Astrocyte of the hippocampus (primary cell): Measurements from ENCODE around the gene CARMIL1.

Experiments
- DNase-seq: peaks from one replicate; pipeline ENCODE4 v3.0.0; 2011; ENCODE audit warnings: low read depth, low spot score

Gene CARMIL1

DNA sequence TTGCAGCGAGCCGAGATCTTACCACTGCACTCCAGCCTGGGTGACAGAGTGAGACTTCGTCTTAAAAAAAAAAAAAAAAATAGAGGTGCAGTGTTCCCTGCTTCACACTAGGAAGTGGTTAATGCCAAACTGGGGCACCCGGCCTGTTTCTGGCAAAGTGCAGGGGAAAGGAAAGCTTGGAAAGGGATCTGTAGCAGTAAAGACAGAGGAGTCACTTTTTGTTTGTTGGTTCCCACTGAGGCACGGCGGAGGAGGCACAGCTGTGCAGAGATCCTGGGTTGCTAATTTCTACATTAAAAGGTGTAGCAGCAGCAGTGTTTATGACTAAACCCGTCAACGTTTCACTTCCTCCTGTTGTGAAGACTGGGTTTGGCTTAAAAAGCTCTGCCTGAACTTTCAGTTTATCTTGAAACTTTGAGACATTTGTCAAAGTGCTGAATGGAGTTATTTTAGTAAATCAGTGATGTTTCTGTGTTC lies 125.6 kb downstream of the CARMIL1 start:
- no peak for DNase-seq

DNA sequence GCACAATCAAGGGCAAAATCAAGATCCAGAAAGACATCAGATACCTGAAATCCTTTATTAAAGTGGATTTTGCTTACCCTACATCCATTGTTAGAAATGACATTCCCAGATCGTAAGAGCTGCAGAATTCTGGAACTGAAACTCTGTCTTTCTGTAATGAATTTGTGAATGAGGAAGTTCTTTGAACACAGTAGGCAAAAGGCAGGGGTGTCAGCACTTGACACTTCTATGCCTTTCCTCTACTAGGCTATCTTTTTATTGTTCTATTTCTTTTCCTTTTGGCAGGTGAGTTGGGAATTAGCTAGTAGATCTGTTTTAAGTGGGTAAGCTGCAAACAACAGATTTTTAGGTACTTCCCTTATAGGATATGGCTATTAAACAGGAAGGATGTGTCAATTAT lies 126.3 kb downstream of the CARMIL1 start:
- no peak for DNase-seq

DNA sequence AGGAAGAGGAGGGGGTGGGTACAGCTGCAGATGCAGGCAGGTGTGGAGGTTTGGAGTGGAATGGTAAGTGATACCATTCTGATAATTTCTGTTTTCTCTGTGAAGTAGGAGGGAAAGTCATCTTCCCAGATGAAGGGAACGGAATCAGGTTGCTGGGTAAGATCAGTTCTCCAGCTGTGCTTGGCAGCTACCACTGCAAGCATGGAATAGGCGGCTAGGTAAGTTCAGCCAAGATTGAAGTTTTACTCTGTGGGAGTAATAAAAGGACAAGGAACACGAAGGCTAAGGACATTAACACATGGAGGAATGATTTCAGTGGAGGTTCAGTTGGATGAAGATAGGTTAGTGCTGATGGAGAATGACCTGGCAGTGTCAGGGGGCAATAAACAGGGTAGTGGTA lies 128.3 kb downstream of the CARMIL1 start:
- no peak for DNase-seq

DNA sequence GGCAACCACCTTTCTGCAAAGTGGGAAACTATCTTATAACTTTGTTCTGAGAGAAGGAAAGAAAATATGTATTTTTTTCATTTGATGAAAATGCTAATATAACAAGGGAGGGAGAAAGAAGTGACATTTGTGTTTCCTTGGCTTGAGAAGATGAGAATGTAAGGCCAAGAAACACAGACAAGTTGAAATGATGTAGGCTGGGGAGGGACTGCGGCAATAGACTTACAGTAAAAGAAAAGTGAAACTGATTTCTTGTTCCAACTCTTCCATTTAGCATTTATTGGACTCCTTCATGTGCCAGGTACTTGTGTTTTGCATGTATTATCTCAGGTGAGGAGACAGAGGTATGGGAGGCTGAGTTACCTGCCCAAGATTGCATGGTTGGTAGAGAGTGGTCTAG lies 130.9 kb downstream of the CARMIL1 start:
- DNase-seq = no peak

DNA sequence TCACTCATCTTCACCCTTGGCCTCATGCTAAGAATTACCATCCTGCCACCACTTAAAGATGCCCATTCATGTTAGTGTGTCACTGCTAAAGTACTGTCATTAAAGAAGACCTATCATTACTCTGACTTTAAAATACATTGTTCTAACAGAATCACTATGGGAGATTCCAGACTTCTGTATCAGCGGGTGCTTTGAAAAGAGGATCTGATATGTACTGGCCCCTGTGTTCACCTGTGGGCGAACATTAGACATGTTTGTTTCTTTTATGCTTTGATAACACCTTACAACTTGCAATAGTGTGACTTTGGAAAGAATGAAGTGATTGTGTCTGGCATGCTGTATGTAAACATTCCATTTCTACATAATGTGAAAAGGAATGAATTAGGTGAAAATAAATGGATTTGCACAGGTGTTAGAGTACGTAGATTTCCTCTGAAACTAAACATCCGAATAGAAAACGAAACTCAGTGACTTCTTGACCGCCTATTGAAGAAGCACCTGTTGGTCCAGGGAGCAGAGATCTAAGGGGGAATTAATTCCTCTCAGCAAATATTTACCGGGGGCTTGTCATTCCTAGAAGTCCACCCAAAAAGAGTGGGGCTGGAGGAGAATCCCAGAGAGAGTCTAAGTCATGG lies 132.3 kb downstream of the CARMIL1 start:
- DNase-seq = no peak

DNA sequence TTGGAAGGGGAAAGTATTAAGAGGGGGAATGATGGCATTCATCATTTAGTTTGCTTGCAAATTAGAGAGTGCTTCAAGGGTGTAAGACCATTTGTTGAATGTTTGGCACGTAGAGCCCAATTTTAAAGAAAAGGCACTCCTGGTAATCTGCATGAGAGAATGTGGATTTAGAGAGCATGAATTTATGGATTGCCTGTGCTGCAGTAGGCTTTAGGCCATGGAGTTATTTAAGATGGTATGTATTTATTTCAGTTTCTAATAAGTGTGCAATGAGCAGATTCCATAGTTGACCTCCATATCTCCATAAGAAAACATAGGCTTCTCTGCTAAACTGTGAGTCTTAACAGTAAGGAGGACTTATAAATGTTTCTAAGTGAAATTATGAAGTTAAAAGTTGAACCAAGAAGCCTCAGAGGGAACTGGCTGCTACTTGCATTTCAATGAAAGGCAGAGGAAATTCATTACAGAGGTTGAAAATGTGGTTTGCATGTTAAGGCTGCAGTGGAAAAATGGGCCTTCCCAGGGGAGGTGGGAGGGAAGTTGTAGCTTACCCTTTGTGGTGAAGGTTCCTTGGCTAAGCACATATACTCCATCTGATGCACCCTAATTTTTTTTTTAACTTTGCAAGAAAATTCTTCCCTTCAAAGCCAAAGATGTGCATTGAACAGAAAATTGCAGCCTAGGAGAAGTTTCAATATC lies 134.2 kb downstream of the CARMIL1 start:
- peak; percentile 36 for DNase-seq

DNA sequence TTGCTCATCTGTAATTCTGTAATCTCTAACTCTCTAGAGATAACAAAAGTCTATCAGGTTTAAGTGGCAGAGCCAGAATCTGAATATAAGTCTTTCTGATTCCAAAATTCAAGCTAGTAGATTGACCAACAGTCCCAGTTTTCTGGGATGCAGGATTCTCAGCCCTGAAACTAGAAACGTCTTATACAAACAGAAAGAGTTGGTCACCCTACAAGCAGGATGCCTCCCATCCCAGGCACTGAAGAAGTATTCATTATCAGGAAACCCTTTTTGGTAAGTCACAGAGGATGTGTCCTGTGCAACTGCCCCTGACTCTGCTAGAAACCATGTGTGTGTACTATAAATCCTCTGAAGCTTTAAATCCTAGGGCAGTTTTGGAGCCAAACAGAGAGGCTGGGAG lies 135.0 kb downstream of the CARMIL1 start:
- DNase-seq = no peak

DNA sequence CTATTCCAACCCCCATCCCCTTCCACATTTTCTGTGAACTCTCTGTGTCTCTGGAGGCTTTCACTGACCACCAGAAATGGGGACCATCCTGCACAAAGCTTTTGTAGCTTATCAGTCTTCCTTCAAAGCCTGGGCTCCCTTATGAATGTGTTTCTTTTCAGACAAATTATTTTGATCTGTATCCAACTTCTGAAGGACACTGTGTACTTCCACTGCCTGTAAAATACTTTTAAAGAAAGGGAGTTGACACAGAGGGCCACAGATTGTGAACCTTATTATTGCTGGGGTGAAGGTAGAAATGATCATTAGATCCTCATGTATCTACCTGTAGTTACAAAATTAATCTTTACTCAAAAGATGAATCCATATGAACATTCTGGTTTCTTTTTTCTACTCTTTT lies 135.6 kb downstream of the CARMIL1 start:
- no peak for DNase-seq

DNA sequence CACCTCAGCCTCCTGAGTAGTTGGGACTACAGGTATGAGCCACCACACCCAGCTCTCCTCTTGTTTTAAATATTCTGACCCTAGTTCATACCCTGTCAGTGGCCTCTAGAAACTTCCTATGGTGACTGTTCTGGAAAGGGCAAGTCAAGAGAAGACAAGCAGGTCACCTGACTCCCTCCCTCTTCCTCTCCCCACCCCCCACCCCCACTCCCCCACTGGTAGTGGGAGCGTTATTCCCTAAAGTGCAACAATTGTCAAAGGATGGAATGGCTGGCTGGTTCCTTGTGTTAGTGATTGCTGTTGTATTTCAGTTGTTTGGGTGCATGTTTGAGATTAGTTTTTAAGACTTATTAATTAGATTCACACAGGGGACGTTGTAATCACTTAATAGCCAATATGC lies 136.1 kb downstream of the CARMIL1 start:
- DNase-seq = no peak

DNA sequence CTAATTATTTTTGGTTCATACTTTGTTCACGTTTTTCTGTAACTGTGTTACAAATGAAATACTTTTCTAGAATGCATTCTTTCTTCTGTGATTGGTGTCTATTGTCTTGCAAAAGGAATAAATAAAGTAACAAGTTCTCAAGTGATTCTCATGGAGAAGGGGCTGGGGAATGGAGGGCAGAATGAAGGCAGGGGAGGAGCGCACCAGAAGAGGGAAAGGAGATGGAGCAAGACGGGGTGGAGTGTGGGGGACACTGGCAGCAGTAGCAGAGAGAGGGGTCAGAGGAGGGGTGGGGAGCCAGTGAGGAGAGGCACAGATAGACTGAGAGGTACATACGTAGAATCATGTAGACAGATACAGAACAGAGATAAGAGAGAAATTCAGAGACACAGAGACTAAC lies 136.5 kb downstream of the CARMIL1 start:
- DNase-seq = no peak

DNA sequence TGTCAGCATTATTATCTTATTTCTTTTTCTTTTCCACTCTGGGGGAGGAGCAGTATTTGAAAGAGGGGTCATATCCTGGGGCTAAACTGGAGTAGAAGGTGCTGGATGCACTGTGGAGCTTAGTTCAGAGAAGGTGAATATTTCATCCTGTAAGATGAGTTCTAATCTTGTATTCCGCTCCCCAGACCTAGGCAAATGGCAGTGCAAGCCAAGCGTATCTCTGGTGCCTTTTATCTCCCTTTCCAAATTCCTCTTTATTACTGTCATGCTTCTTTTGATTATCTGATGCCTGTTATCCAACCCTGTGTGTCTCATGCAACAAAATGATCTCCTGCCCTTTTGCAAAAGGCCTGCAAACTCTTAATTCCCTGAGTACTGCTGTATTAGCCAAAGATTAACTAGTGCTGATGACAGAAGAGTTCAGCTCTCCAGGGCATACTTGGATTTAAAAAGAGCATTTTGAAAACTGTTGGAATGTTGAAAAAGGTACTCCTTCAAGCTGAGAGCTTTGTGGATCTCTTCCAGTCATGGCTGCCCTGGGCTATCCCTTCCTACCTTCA lies 138.0 kb downstream of the CARMIL1 start:
- no peak for DNase-seq

DNA sequence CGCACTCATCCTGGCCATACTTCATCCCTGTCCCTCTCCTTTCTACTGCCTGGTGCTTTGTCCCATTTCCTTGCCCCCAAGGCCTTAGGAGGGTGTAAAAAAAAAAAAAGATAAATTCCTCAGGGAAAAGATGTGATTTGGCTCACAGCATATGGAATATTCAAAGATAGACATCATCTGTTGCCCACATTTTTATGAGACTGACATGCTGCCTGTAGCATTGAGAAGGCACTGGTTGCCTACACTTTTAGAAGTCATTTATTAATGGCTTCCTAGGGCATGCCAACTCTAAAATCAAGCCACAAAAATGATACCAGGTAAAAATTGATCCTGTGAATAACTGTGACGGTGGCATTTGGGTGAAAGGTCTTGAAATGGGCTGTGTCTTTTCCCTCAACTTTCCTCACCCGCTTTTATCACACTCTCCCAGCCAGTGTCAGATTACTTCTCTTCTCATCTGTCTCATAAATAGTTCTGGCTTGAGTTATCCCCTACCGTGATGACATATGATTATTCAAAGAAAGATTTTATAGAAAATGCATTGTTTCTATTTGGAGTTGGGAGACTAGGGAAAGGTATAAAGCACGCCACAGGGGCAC lies 139.4 kb downstream of the CARMIL1 start:
- no peak for DNase-seq

DNA sequence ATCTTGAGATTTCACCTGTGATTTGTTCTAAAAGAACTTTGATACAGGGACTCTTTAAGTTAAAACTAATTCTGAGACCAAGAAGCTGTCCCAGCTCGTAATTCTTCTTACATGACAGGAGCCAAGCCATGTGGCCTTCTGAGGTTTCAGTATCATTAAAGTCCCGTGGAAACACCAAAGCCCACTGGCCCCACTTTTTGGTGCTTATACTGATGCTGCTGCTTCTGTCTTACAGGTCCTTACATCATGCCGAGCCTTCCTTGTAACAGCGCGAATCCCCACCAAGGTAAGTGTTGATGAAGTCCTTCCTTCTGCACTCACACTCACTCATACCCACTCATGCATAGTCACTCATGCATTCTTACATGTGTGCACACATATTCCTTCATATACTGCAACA lies 140.7 kb downstream of the CARMIL1 start:
- DNase-seq = no peak

DNA sequence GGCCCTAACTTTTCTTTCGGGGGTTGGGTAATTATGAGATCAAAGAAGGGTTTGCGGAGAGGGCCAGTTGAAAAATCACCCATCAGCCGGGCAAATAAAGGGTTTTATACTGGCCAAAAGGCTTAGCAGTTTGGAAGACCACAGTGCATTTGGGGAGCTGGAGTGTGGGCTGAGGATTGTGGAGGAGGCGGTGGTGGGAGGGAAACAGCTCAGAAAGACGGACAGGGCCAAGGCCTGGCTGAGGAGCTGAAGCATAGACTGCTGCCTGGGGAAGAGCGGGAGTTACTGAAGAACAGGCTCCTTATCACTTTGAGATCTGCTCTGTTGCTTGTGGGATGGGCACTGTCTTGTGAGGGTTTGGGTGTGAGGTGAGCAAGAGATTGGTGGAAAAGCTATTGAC lies 144.2 kb downstream of the CARMIL1 start:
- no peak for DNase-seq

DNA sequence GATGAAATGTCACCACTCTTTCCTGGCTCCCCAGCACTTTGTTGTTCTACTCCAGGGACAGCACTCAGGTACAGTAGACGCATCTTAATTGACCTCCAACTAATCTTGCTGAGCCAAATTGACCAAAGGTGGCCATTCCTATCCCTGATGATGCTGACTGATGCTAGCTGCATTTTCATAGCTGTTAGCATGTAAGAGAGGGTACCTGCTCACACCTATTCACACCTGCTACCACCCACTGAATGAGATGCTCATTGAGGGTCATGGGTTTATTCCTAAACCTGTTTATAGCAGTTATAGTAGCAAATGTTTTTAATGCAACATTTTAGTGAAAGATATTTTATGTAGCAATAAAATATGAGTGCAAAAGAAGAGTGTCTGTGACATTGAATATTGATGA lies 145.1 kb downstream of the CARMIL1 start:
- no peak for DNase-seq

DNA sequence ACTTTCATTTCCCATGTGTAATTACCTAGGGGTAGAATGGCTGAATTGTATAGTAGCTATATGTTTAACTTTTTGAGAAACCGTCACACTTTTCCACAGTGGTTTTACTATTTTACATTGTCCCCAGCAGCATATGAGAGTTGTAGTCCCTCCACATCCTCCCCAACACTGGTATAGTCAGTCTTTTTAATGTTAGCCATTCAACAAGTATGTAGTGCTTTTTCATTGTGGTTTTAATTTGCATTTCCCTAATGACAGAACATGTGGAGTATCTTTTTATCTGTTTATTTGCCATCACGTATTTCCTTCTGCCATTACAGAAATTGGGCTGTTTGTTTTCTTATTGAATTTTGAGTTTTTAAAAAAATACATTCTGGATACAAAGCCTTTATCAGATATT lies 148.4 kb downstream of the CARMIL1 start:
- no peak for DNase-seq

DNA sequence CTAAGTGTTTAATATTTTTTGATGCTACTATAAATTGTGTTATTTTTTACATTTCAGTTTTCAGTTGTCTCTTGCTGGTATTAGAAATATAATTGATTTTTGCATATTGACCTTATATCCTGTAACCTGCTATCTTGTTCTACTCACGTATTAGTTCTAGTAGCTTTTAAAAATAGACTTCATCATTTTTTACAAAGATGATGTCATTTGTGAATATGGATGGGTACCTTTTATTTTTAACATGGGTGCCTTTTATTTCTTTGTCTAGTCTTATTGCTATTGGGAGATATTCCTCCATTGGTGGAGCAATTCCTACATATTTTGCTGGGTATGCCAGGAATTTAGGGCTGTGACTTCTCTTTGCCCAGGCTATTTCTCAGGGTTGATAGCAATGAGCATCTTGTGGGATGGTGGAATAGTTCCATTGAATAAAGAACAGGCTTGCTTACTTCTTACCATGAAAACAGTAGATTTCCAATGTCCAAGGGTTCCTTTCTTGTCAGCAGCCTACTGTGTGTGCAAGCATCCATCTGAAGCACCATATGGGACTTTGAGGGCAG lies 149.7 kb downstream of the CARMIL1 start:
- no peak for DNase-seq

DNA sequence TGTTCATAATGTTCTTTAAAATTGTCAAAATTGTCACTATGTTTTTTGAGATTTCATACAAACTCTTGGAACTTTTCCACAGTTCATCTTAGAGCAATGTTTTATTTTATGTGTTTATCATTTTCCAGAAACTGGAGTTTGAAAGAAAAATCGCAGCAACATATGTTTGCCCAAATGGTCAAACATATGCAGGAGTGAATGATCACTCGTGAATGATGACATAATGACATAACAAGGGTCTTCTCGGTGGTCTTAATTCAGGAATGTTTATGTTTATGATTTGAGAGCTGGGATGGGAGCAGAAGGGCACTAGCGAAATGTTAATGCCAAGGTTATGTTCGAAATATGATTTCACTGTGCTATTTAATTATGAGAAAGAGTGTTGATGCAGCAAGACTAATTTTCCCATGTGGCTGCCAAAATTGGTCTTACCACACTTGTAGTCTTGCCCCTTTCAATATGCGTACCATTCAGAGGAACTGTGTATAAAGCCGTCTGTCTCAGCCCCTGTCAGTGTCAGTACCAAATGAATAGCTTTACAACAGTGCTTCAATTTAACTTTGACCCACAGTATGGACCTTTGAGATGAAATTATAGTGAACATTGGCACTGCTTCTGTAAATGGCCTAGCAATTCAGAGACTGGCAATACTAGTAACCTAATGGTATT lies 152.3 kb downstream of the CARMIL1 start:
- no peak for DNase-seq

DNA sequence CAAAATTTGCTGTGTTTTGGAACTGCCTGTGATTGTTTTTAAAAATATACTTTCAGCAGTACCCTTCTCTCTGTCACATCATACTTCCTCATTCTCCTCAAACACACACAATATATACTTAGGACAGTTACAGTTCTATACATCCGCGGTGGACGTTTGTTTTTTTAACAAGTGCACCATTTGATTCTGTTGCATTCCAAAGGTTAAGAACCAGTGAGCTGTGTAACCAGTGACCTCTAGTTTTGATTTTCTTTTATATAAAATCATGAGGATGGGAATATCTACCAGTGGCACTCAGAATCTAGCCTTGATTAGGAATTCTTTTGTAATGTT lies 152.8 kb downstream of the CARMIL1 start:
- no peak for DNase-seq

DNA sequence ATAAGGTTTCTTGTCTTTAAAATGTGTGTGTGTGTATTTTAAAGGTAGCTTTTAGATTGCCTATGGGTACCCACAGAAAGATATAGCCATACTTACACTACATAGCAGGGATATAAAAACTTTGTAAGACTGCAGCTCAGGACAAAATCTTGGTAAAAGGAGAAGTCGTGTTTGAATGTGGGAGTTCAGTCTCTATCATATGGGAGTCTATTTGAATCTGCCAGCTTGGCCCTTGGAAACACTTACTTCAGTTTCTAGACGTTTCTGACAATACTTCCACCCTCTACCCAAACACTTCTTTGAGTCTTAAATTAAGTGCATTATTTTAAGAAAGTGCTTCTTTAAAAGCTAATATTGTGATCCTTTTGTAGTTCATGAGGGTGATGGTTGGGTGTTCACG lies 155.7 kb downstream of the CARMIL1 start:
- no peak for DNase-seq

DNA sequence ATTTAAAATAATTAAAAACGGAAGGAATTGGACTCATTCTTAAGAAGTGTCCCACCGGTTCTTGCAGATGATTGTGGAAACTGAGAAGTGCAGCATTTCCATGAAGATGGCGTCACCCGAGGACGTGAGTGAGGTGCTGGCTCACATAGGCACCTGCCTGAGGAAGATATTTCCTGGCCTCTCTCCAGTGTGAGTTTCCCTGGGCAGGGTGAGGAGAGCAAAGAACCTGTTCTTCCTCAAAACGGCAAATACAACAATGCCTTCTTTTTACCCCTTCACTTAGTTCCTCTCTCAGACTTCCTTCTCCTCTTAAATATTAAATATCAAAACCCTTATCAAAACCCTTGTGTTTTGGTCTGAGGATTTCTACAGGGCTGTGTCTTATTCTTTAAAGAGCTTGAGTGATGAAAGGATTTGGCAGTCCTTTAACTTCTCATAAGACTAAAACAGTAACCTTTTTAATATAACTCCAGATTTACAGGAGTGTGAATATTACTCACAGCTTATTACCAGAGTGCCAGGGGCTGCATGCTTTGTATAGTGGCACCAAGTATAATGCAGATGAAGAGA lies 156.3 kb downstream of the CARMIL1 start:
- no peak for DNase-seq

DNA sequence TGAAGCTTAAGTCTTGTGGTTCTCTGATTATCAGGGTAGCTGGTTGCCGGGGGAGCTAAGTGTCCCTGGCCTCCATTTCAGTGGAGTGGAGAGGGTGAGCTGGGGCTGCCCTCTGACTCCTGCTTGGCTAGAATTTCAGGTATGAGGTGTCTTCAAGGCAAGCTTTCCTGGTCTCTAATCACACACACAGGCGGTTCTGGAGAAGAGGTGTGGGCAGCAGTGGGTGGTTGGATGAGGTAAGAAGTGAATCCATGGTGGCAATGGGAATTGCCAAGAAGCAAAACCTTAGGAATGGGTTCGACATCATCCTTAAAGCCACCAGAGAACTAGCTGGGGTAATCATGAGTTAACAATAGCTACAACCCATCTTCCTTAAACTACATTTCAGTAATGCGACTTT lies 157.6 kb downstream of the CARMIL1 start:
- DNase-seq = no peak
